Sigmoid colon (tissue), 4 donors: ENCODE measurements around the gene SMARCE1.

ENCODE experiments used
- CTCF ChIP-seq, 4 experiments: fragments of 450-650 bp in 3 of 4; fragments of 200-600 bp in 1 of 4; IDR thresholded peaks; one replicate each; pipeline ENCODE4 v1.5.1; 2016 to 2019; ENCODE audit warnings: antibody characterized with exemption in 4 of 4, mild to moderate bottlenecking in 3 of 4, moderate library complexity in 2 of 4
- EP300 ChIP-seq, 4 donors: sonication (generic); formaldehyde crosslinking; IDR thresholded peaks; one replicate each; pipeline ENCODE4 v1.6.1; 2017; ENCODE audit warnings: antibody characterized with exemption in 4 of 4

GRCh38 chr17:40651939-40652338 lies 4.3 kb upstream of the SMARCE1 start:
- TF ChIP-seq EP300 (IDR thresholded peaks at IDR 0.05) (no peak), CTCF (IDR thresholded peaks at IDR 0.05) (no peak)
